22Rv1 (cell line): Measurements from ENCODE around the gene ANKRD9.

Experiments used
- ZFX ChIP-seq: fragments of 450-650 bp; IDR thresholded peaks from 2 replicates; pipeline ENCODE4 v1.6.1; 2017; ENCODE audit warnings: antibody characterized with exemption, borderline replicate concordance
- TF ChIP-seq, protein P1 (sequence below): fragments of 450-650 bp; IDR thresholded peaks from 2 replicates; pipeline ENCODE4 v1.5.1; 2017; ENCODE audit warnings: mild to moderate bottlenecking

DNA sequence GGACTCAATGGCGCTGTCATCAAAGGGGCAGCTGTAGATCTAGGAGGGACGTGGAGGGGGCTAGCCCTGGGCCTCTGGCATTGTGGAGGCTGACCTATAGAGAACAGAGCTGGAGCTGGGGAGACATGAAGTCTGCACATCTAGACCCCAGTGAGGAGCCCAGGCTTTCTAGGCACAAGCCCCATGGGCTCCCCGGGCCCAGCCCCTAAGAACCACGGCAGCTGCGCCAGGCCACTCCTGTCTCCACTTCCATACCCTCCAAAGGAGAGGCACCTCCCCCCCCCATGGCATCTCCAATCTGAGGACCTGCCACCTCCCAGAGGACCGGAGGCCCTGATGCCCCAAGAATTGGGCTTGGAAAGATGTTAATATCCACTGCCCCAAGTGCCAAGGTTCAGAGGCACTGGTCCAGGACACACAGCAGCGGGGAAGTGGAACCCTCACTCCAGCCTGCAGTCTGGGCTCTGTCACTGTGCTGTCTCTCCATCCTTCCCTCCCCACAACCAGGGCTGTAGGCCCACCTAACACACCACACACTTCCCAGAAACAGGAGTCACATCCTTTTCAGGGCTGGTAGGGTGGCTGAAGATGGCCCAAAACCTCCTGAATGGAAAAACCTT, 4.5 kb downstream of the ANKRD9 start:
- TF ChIP-seq, protein P1, sequence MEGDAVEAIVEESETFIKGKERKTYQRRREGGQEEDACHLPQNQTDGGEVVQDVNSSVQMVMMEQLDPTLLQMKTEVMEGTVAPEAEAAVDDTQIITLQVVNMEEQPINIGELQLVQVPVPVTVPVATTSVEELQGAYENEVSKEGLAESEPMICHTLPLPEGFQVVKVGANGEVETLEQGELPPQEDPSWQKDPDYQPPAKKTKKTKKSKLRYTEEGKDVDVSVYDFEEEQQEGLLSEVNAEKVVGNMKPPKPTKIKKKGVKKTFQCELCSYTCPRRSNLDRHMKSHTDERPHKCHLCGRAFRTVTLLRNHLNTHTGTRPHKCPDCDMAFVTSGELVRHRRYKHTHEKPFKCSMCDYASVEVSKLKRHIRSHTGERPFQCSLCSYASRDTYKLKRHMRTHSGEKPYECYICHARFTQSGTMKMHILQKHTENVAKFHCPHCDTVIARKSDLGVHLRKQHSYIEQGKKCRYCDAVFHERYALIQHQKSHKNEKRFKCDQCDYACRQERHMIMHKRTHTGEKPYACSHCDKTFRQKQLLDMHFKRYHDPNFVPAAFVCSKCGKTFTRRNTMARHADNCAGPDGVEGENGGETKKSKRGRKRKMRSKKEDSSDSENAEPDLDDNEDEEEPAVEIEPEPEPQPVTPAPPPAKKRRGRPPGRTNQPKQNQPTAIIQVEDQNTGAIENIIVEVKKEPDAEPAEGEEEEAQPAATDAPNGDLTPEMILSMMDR: no peak
- no peak for TF ChIP-seq ZFX
